SK-N-SH treated with all-trans-retinoic acid at 6 μM for 48 hours (cell line): Measurements from ENCODE around the gene DLG2.

Experiments
- ATAC-seq: fragments of 200-7000 bp; cut with Tn5 transposase; 3 replicates; pipeline ENCODE4 v1.9.1; 2020; ENCODE audit warnings: mild to moderate bottlenecking, moderate library complexity
- ARNTL ChIP-seq: fragments of 450-650 bp; formaldehyde crosslinking; IDR thresholded peaks from 2 replicates; pipeline ENCODE4 v1.5.0; 2020; ENCODE audit warnings: low read depth, mild to moderate bottlenecking, moderate library complexity, borderline replicate concordance
- BACH2 ChIP-seq: fragments of 250-450 bp; sonication (Bioruptor Pico); IDR thresholded peaks from 2 replicates; pipeline ENCODE4 v1.9.0; 2021; ENCODE audit warnings: mild to moderate bottlenecking, borderline replicate concordance
- CSDC2 ChIP-seq: fragments of 250-450 bp; sonication (Bioruptor Pico); IDR thresholded peaks from 2 replicates; pipeline ENCODE4 v1.5.0; 2020; ENCODE audit warnings: mild to moderate bottlenecking, moderate library complexity
- ESRRG ChIP-seq: fragments of 250-450 bp; sonication (Bioruptor Pico); IDR thresholded peaks from 2 replicates; pipeline ENCODE4 v1.6.1; 2021; ENCODE audit warnings: mild to moderate bottlenecking
- GLIS3 ChIP-seq: fragments of 250-450 bp; sonication (Bioruptor Pico); IDR thresholded peaks from 2 replicates; pipeline ENCODE4 v1.5.0; 2020; ENCODE audit warnings: mild to moderate bottlenecking, moderate library complexity
- ISL1 ChIP-seq: fragments of 250-450 bp; sonication (Bioruptor Pico); IDR thresholded peaks from 2 replicates; pipeline ENCODE4 v2.1.2; 2022; ENCODE audit warnings: mild to moderate bottlenecking, moderate library complexity
- OSR1 ChIP-seq: fragments of 250-450 bp; sonication (Bioruptor Pico); IDR thresholded peaks from 2 replicates; pipeline ENCODE4 v1.8.0; 2022; ENCODE audit warnings: moderate library complexity, mild to moderate bottlenecking, inconsistent platforms
- PPARA ChIP-seq: fragments of 250-450 bp; sonication (Bioruptor Pico); IDR thresholded peaks from 2 replicates; pipeline ENCODE4 v1.5.0; 2020; ENCODE audit warnings: mild to moderate bottlenecking, borderline replicate concordance
- RARB ChIP-seq: fragments of 250-450 bp; sonication (Bioruptor Pico); IDR thresholded peaks from 2 replicates; pipeline ENCODE4 v1.8.0; 2021; ENCODE audit warnings: mild to moderate bottlenecking, moderate library complexity
- SNAI2 ChIP-seq: fragments of 250-450 bp; sonication (Bioruptor Pico); IDR thresholded peaks from 2 replicates; pipeline ENCODE4 v1.5.0; 2020; ENCODE audit warnings: mild to moderate bottlenecking, moderate library complexity
- TCF4 ChIP-seq: fragments of 250-450 bp; sonication (Bioruptor Pico); IDR thresholded peaks from 2 replicates; pipeline ENCODE4 v1.8.0; 2021; ENCODE audit warnings: mild to moderate bottlenecking, moderate library complexity, borderline replicate concordance
- TOX ChIP-seq: fragments of 250-450 bp; sonication (Bioruptor Pico); IDR thresholded peaks from 2 replicates; pipeline ENCODE4 v1.8.0; 2021; ENCODE audit warnings: mild to moderate bottlenecking, moderate library complexity, borderline replicate concordance
- ZC3H10 ChIP-seq: fragments of 250-450 bp; sonication (Bioruptor Pico); IDR thresholded peaks from 2 replicates; pipeline ENCODE4 v1.5.1; 2021; ENCODE audit warnings: mild to moderate bottlenecking, moderate library complexity
- ZFP3 ChIP-seq: fragments of 250-450 bp; sonication (Bioruptor Pico); IDR thresholded peaks from 2 replicates; pipeline ENCODE4 v1.5.0; 2020; ENCODE audit warnings: mild to moderate bottlenecking, moderate library complexity
- ZFP30 ChIP-seq: fragments of 450-650 bp; formaldehyde crosslinking; IDR thresholded peaks from 2 replicates; pipeline ENCODE4 v1.5.0; 2022; ENCODE audit warnings: mild to moderate bottlenecking, moderate library complexity
- ZNF565 ChIP-seq: fragments of 450-650 bp; formaldehyde crosslinking; conservative IDR thresholded peaks from 2 replicates; pipeline ENCODE4 v1.5.0; 2020; ENCODE audit warnings: low read depth, mild to moderate bottlenecking, moderate library complexity
- ZNF70 ChIP-seq: fragments of 450-650 bp; formaldehyde crosslinking; IDR thresholded peaks from 2 replicates; pipeline ENCODE4 v1.5.0; 2020; ENCODE audit warnings: mild to moderate bottlenecking, moderate library complexity
- TF ChIP-seq, protein P1 (sequence below): fragments of 250-450 bp; sonication (Bioruptor Pico); IDR thresholded peaks from 2 replicates; pipeline ENCODE4 v1.5.1; 2020; ENCODE audit warnings: low read depth, mild to moderate bottlenecking, moderate library complexity
- TF ChIP-seq, protein P2 (sequence below): fragments of 250-450 bp; sonication (Bioruptor Pico); IDR thresholded peaks from 2 replicates; pipeline ENCODE4 v1.5.1; 2021; ENCODE audit warnings: mild to moderate bottlenecking, moderate library complexity
- TF ChIP-seq, protein P3 (sequence below): fragments of 250-450 bp; sonication (Bioruptor Pico); IDR thresholded peaks from 2 replicates; pipeline ENCODE4 v1.5.0; 2020; ENCODE audit warnings: mild to moderate bottlenecking, moderate library complexity
- TF ChIP-seq, protein P4 (sequence below): fragments of 250-450 bp; sonication (Bioruptor Pico); IDR thresholded peaks from 2 replicates; pipeline ENCODE4 v1.8.0; 2021; ENCODE audit warnings: low read depth, mild to moderate bottlenecking, moderate library complexity, borderline replicate concordance

The DLG2 gene

DNA sequence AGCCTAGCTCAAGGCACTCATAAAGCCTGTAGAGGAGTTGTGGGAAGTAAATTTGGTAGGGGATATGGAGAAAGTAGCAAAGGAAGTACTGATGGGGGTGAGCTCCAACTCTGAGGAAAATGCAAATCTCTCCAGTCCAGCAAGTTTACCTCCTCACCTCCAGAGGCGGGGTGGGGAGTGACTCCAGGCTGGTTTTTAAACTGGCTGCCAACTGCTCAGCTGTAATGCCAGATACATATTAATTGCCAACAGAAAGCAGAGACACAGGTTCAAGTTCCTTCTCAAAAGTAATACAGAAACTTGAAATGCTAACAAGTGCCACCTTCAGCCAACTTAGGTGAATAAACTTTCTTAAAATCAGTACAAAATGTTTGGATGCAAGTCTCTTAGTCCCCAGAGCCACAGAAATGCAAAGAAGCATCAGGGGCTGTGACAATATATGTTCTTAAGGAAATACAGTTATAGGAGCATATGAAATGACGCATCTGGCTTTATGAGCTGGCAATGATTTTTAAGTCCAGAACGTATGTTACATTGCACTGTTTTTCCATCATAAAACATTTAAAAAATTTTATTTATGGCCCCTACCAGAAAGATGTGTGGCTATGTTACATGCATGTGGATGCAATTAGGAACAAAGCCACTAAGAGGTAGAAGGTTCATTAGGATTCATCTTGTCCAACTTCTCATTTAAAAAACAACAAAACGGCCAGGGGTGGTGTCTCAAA is 1904.6 kb downstream of the DLG2 start:
- no peak for ATAC-seq
- no peak for TF ChIP-seq BACH2
- TF ChIP-seq PPARA (CRISPR knock-in tag): no peak
- no peak for TF ChIP-seq ESRRG (CRISPR knock-in tag)
- TF ChIP-seq SNAI2 (CRISPR knock-in tag): no peak
- TF ChIP-seq, protein P1, sequence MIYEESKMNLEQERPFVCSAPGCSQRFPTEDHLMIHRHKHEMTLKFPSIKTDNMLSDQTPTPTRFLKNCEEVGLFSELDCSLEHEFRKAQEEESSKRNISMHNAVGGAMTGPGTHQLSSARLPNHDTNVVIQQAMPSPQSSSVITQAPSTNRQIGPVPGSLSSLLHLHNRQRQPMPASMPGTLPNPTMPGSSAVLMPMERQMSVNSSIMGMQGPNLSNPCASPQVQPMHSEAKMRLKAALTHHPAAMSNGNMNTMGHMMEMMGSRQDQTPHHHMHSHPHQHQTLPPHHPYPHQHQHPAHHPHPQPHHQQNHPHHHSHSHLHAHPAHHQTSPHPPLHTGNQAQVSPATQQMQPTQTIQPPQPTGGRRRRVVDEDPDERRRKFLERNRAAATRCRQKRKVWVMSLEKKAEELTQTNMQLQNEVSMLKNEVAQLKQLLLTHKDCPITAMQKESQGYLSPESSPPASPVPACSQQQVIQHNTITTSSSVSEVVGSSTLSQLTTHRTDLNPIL: no peak
- no peak for TF ChIP-seq ARNTL (CRISPR knock-in tag)
- TF ChIP-seq ZFP3 (CRISPR knock-in tag): no peak
- TF ChIP-seq, protein P2, sequence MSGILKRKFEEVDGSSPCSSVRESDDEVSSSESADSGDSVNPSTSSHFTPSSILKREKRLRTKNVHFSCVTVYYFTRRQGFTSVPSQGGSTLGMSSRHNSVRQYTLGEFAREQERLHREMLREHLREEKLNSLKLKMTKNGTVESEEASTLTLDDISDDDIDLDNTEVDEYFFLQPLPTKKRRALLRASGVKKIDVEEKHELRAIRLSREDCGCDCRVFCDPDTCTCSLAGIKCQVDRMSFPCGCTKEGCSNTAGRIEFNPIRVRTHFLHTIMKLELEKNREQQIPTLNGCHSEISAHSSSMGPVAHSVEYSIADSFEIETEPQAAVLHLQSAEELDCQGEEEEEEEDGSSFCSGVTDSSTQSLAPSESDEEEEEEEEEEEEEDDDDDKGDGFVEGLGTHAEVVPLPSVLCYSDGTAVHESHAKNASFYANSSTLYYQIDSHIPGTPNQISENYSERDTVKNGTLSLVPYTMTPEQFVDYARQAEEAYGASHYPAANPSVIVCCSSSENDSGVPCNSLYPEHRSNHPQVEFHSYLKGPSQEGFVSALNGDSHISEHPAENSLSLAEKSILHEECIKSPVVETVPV (CRISPR knock-in tag): no peak
- no peak for TF ChIP-seq ZNF565 (CRISPR knock-in tag)

DNA sequence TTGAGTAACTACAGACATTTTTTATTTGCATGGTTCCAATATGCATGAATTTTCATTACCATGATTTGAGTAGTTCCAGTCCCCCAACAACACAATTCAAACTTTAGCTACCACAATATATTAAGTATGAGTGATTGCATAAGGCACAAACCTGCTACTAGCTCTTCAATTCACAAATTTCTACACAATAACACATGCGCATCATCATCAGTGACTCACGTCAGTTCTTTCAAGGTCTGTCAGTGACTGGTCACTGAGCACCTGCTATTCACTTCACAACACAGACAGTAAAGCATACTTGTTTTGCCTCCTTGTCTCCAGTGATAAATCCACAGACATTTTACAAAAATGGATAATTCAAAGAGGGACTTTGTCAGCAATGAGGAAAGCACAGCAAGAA is 1905.9 kb downstream of the DLG2 start:
- no peak for ATAC-seq
- TF ChIP-seq TOX (CRISPR knock-in tag) (no peak), ZC3H10 (CRISPR knock-in tag) (no peak), ZNF565 (CRISPR knock-in tag) (no peak), ZNF70 (CRISPR knock-in tag) (no peak), ZFP30 (no peak), ZFP3 (CRISPR knock-in tag) (no peak), RARB (CRISPR knock-in tag) (no peak), BACH2 (no peak), SNAI2 (CRISPR knock-in tag) (no peak), TCF4 (CRISPR knock-in tag) (no peak), GLIS3 (no peak), CSDC2 (CRISPR knock-in tag) (no peak)
- TF ChIP-seq, protein P1: no peak
- TF ChIP-seq, protein P3, sequence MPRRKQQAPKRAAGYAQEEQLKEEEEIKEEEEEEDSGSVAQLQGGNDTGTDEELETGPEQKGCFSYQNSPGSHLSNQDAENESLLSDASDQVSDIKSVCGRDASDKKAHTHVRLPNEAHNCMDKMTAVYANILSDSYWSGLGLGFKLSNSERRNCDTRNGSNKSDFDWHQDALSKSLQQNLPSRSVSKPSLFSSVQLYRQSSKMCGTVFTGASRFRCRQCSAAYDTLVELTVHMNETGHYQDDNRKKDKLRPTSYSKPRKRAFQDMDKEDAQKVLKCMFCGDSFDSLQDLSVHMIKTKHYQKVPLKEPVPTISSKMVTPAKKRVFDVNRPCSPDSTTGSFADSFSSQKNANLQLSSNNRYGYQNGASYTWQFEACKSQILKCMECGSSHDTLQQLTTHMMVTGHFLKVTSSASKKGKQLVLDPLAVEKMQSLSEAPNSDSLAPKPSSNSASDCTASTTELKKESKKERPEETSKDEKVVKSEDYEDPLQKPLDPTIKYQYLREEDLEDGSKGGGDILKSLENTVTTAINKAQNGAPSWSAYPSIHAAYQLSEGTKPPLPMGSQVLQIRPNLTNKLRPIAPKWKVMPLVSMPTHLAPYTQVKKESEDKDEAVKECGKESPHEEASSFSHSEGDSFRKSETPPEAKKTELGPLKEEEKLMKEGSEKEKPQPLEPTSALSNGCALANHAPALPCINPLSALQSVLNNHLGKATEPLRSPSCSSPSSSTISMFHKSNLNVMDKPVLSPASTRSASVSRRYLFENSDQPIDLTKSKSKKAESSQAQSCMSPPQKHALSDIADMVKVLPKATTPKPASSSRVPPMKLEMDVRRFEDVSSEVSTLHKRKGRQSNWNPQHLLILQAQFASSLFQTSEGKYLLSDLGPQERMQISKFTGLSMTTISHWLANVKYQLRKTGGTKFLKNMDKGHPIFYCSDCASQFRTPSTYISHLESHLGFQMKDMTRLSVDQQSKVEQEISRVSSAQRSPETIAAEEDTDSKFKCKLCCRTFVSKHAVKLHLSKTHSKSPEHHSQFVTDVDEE (CRISPR knock-in tag): no peak
- TF ChIP-seq, protein P2 (CRISPR knock-in tag): no peak

DNA sequence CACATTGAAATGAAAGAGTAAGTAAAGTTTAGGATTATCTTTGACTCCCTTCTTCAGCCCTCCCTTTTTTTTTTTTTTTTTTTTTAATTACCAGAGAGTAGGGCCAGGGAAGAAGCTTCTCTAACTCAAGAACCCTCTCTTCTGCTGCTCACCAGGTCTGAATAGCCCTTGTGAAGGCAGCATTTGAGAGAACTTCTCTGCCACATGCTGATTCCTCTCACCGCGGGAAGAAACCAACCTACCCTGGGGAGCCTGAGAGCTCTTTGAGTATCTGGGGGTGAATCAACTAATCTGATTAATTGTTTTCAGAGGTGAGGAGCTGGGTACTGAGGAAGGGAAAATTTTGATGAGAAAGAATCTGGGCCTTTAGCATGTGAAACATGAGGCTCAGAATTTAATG is 1906.5 kb downstream of the DLG2 start:
- no peak for TF ChIP-seq ZC3H10 (CRISPR knock-in tag)
- TF ChIP-seq ZFP3 (CRISPR knock-in tag): no peak
- TF ChIP-seq GLIS3: no peak
- TF ChIP-seq ESRRG (CRISPR knock-in tag): no peak
- TF ChIP-seq, protein P4, sequence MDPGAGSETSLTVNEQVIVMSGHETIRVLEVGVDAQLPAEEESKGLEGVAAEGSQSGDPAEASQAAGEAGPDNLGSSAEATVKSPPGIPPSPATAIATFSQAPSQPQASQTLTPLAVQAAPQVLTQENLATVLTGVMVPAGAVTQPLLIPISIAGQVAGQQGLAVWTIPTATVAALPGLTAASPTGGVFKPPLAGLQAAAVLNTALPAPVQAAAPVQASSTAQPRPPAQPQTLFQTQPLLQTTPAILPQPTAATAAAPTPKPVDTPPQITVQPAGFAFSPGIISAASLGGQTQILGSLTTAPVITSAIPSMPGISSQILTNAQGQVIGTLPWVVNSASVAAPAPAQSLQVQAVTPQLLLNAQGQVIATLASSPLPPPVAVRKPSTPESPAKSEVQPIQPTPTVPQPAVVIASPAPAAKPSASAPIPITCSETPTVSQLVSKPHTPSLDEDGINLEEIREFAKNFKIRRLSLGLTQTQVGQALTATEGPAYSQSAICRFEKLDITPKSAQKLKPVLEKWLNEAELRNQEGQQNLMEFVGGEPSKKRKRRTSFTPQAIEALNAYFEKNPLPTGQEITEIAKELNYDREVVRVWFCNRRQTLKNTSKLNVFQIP (CRISPR knock-in tag): no peak
- TF ChIP-seq ISL1: no peak
- TF ChIP-seq, protein P2 (CRISPR knock-in tag): no peak
- TF ChIP-seq TOX (CRISPR knock-in tag): no peak
- no peak for TF ChIP-seq ARNTL (CRISPR knock-in tag)
- no peak for TF ChIP-seq OSR1 (CRISPR knock-in tag)
- TF ChIP-seq ZFP30: no peak
- TF ChIP-seq RARB (CRISPR knock-in tag): no peak
- TF ChIP-seq, protein P1: no peak
- no peak for ATAC-seq
